GM18907 (cell line): ENCODE data around the gene HDAC5.
A peak's percentile ranks its signal among the peaks of the same experiment; 100 is the strongest.
"Not testable (repeated sequence)": the region's sequence is repeated elsewhere in the genome, so short reads cannot be mapped to it uniquely, and the experiment has no call there.

Source experiments
- ATAC-seq: cut with Tn5 transposase; IDR thresholded peaks from one replicate; pipeline ENCODE4 v1.9.1; 2021; ENCODE audit warnings: mild to moderate bottlenecking, moderate library complexity; ENCODE audit not compliant: unreplicated experiment

Gene HDAC5

DNA sequence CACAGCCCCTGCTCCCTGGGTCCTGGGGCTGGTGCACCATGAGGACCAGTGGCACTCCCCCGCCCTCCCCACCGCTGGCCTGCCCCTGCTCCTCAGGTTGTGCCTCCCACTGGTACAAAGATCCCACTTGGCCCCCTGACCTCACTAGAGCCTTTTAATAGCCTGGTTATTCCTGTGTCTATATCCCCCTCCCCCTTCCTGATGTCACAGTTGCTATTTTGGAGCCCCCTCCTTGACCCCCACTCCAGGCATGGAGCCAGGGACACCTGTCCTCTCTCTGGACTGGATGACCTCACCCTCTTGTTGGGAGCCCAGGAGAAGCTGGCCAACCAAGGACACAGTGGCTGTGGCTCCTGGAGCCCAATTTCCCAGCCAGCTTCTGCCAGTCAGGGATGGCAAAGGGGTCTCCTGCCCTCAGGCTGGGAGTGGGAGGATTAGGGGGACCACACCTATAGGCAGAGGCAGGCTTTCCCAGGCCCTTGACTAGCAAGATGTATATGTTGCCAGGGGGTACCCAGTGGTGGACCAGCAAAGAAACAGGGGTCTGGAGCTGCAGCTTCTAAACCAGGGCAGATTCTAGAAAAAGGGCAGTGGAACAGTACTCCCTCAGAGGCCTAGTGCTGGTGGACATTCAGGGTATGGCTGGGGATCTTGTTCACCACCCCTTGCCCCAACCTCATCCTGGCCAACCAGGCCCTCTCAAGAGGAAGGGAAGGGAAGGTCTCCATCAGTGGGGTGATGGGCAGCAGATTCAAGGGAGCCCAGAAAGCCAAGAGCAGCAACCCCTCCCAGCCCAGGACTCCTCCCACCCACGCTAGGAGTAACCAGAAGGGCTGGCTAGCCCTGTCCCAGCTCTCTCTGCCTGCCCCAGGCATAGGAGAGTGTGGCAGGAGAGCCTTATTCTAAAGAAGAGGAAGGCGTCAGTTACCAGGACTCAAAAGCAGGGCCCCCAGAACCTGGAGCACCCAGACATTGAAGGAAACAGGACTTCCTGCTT is 10.9 kb downstream of the HDAC5 start:
- no peak for ATAC-seq

DNA sequence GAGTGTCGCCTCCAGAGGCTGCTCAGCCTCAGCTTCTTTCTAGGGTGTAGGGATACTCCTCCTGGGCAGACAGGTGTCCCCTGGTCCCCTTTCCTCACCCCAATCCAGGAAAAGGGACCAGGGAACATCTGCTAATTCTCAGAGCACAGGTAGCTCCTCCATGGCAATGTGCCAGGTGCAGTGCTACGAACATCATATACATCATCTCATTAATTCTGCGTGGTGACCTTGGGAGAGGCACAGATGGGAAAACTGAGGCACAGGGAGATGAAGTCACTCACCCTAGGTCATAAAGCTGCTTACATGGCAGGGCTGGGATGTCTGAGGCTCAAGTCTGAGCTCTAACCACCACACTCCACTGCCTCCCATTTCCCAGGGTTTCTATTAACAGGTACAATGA is 11.7 kb downstream of the HDAC5 start:
- ATAC-seq = no peak

DNA sequence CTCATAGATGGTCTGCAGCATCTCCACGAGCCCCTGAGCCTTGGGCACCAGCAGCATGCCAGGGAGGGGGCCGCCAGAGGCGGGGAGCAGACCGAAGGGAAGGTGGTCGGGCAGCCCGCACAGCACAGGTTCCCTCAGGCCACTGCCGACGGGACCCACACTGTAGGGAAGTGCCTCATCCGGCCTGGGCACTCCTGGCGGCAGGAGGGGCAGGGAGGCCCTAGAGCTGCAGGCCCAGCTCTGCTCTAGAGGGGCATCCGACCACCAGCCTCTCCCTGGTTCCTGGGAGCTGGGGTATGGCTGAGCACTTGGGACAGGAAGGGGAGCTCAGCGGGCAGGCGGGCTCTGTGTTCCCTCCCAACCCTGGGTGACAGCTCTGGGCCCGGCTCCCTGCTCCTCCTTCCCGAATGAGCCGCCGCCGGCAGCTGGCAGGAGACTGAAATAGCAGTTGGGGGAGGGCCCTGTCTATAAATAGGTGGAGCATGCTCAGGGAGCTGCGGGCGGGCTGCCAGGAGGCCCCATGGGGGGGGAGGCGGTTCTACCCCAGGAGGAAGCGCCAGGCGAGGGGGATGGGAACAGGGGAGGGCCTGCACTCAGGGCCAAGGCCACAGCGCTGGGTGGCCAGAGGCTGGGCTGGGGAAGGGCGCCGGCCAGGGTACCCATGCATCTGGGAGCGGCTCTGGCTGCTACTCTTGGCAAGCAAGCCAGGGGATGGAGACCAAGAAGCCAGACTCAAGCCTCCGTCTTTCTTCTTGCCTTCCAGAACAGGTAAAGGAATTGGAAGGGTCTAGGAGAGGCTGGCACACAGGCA is 12.4 kb downstream of the HDAC5 start:
- peak; percentile 45 for ATAC-seq

DNA sequence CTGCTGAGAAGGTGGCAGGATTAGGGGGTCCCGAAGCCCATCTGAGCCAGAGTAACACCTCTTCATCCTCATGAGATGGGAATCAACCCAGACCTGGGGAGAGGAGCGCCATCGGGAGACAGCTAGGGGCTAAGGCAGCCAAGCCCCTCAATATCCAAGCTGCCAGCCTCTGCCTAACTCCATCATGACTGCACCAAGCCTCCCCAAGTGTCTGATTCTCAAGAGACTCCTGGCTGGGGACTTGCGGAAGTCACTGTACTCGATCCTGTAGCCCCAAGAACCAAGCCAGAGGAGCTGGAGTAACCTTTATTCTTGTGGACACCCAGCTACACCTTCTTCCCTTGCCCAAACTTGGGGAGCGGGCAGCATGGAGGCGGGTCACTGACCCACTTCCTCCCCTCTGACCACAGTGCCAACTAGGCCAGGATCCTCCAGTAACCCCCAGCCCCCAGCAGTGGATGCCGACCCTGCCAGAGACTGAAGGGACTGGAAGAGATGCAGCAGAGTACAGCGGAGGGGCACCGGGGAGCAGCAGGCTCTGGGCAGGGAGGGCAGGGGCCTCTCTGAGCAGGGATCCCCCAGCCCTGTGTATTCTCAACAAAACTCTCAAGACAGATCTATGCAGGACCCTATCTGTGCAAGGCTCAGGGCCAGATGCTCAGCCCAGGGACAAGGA is 13.3 kb downstream of the HDAC5 start:
- no peak for ATAC-seq

DNA sequence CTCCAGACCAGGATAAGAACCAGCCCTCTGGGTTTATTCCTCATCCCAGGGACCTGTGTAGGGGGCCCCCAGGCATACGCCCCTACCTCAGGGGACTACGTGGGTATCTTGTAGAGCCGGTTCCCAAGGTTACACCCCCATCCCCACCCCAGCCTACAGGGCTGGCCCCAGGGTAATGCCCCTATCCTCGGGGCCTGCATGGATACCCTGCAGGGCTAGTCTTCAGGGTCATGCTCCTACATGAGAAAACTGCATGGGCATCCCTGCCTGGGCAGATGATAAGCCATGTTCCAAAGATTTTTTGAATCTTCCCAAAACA is 14.2 kb downstream of the HDAC5 start:
- ATAC-seq = no peak

DNA sequence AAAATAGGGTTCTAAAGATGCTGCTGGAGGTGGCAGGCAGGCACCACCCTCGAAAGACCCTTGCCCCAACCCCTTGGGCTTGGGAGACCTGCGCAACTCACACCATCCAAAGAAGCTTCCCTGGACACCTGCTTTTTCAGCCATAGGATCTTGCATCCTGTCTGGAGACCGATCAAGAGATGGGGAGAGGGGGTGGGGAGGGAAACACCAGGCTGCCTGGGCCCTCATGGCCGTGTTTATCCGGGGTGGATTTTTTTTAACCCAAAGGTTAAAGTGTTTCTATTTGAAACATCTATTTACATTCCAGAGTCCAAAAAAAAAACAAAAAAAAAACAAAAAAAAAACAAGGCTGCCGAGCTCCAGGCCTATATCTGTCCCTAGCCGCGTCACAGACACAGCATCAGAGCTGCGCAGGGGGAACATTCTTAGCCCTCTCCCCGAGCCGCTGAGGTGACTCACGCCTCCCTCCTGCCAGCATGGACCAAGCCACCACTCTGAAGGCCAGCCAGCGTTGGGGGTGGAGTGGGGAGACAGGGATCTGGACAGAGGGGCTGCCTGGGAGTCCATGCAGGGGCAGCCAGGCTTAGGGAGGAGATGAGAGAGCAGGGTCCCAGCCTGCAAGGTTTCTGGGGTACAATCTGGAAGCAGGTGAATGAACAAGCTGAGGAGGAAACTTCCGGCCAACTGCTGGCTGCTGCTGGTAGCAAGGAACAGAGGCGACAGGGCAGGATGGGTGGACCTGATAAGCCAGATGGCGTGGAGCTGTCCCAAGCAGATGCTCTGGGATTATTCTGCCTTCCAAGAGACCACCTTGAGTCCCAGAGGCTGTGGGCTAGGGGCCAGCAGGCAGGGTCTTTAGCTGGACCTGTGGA is 14.8 kb downstream of the HDAC5 start:
- ATAC-seq = no peak

DNA sequence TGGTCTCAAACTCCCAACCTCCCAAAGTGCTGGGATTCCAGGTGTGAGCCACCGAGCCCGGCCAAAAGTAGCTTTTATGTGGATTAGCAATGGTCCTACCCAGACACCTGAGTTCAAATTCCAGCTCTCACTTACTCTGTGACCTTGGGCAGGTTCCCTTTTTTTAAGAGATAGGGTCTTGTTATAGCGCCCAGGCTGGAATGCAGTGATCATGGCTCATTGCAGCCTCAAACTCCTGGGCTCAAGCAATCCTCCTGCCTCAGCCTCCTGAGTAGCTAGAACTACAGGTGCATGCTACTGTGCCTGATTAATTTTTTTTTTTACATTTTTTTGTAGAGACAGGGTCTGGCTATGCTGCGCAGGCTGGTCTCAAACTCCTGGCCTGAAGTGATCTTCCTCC is 16.6 kb downstream of the HDAC5 start:
- no peak for ATAC-seq

DNA sequence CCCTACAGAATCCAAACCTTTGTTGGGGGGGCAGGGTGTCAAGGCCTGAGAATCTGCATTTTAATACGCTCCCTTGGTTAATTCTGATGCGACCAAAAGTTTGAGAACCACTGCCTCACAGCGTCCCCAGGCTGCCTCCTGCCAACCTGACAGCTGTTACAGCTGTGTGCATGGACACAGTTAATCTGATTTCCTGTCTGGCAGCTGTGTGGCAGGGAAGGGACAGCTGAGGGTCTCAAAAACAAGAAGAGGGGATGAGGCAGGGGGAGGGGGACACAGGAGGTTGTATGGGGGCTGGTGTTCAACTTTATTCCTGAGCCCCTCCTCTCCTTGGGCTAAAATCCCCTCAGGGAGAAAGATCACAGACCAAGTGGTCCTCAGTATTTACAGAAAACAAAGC is 17.5 kb downstream of the HDAC5 start:
- ATAC-seq = no peak

DNA sequence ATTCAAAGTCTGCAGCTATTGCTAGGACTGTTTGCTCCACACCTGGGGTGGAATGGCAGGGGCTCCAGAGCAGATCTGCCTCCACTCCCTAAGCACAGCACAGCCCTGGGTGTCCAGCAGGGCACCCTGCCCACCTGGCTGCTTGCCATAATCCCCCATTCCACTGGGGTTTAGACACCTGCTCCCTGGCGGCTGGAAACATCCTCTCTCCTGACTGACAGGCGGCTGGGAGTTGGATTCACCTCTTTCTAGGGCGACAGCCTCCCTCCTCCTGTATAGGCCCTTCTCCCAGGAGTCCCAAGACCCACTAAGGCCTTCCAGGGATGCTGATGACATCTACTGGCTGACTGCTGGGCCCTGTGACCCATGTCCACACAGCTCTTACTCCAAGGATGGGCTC is 18.0 kb downstream of the HDAC5 start:
- ATAC-seq = no peak

DNA sequence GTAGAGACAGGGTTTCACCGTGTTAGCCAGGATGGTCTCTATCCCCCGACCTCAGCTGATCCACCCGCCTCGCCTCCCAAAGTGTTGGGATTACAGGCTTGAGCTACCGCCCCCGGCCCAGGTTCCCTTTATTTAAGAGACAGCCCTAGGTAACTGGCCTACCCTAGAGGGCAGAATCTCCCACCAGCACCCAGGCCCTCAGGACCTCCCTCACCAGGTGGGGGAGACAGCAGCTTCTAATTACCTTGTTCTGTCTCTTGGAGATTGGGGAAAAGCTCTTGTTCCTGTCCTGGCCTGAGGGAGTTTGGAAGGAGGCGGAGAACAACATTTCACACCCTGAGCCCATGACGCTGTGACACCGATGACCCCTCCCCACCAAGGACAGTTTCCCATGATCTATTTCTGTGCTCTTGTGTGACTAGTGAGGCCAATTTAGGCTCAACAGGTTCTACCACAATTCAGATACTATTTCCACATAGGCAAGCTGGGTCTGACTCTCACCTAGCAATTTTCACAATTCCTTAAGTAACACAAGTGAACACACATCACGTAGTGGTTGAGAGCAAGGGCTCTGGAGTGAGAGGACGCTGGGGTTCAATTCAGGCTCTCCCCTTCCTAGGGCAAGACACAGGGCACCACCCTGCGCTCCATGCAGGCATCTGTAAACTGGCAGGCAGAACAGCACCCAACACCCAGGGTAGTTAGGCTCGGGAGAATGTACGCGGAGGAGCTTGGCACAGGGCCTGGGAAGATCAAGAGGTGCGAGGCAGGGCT is 20.4 kb downstream of the HDAC5 start:
- no peak for ATAC-seq

DNA sequence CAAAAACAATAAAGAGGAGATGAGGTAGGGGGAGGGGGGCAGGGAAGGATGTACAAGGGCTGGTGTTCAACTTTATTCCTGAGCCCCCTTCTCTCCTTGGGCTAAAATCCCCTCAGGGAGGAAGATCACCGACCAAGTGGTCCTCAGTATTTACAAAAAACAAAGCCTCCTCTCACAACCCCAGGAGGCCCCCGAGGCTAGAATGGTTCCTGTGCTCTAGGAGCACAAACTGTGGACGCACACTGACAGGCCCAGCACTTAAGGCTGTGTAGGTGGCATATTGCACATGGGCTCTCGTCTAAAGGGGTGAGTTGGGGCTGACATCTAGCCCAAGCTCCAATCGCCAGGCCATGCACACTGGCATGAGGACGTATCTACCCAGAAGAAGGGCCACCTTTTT is 21.6 kb downstream of the HDAC5 start:
- not testable (repeated sequence) for ATAC-seq

DNA sequence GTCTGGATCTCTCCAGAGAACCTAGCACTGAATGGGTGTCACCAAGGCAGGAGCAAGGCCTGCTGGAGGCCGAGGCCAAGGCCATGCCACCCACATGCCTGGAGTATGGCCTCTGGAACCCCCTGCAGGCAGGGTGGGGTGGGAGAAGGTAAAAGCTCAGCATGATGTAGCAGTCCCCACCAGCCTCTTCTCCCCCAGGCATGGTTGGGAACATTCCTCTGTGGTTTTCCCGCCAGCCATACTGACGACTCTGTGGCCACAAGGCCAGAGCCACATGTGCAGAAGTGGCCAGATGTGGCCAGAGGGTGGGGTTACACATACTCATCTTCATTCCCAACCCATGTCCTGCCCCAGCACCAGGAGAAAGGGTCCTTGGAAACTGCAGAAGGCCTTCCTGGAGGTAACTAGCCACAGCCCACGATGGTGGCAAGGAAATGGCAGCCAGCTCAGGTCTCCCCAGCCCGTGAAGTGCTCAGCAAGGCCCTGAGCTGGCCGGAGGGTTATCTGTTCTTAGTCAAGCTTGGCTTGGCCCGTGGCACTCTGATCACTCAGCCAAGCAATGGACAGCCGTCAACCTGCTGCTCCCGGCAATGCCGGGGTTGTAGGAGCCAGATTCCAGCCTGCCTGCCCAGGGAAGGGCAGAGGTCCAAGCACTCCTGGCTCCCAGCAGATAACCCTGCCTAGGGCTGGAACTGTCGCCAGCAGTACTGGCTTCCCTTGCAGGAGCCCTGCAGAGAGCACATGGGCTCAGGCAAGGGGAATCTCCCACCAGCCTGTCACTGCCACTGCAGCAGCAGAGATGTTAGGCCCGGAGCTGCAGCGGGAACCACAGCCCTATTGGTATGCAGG is 26.1 kb downstream of the HDAC5 start:
- no peak for ATAC-seq

DNA sequence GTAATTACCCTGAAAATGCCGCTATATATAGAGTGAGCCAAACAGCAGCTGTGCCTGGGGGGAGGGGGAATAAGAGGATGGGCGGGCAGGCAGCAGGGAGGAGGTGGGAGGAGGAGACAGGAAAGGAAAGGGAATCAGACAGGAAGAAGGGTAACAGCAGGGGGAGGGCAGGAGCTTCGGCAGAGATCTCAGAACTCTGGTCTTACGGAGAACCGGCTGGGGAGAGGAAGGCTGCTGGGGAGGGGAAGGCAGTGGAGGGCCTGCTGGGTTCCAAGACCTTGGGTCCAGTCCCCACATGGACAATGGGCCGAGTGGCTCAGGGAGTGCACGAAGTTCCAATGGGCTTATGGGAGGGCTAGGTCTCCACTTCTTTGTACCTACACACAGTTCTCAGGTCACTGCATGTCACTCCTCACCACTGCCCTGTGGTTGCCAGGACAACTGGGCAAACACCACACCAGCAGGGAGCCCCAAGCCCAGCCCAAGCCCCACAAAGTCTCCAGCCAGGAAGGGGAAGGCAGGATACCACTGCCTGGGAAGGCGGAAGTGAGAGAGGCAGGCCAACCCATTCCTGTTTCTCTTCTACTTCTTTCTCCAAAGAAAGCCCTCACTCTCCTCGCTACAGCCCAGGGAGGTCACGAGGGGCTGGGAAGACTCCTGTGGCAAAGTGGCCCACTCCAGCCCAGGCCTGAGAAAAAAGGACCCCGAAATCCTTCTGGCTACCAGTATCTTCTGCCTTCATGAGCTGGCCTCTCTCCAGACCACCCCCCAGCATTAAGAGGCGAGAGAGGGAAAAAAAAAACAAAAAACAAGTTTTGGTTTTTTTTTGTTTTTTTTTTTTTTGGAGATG is 27.6 kb downstream of the HDAC5 start:
- no peak for ATAC-seq

DNA sequence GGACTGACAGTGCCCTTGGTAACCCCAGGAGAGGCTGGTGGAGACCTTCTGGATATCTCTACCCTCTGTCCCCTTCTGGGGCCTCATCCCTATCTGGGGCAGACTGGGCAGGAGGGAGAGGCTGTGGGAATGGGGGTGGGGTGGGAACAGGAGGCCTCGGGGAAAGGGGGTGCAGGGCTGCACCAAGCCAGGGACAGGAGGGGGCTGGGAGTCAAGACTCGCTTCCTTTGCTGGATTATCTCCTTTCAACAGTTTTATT is 28.1 kb downstream of the HDAC5 start:
- no peak for ATAC-seq

DNA sequence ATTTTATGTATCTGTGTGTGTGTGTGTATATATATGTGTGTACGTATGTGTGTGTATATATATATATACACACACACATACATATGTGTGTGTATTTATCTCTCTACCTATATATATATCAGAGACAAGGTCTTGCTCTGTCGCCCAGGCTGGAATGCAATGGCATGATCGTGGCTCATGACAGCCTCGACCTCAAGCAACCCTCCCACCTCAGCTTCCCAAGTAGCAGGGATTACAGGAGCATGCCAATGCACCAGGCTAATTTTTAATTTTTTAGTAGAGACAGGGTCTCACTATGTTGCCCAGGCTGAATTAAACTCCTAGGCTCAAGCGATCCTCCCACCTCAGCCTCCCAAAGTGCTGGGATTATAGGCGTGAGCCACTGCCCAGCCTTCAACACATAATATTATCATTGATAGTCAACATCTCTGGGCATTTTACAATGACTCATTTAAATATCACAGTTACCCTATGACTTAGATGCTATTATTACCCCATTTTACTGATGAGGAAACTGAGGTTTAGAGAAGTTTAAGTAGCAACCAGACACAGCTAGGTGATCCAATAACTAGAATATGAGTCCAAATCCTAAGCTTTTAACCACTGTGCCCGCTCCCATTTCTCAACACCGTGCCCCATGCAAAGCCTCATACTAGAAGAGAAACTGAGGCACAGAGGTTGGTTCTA is 28.6 kb downstream of the HDAC5 start:
- ATAC-seq = no peak

DNA sequence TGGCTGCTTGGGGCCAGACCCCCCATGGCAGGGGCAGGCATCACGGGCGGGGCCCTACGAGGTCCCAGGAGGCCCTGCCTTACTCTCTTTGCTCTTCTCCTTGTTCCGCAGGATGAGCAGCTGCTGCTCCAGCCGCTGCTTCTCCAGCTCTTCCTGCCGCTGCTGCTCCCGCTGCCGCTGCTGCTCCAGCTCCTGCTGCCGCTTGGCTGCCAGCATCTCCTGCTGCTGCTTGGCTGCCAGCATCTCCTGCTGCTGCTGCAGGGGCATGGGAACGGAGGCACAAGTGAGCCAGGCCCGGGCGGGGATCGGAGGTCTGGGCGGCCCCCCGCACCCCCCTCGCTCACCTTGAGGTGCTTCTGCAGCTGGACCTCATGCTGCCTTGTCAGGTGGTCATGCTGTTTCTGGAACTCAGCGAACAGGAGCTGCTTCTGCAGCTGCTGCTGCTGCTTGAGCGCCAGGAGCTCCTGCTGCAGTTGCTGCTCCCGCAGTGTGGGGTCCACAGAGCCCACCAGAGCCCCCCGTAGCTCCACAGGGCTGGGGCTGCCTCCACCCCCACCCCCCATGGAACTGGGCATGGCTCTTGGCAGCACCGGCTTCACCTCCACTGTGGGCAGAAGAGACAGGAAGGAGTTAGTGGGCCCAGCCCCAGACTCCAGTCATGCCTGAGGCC is 30.1 kb downstream of the HDAC5 start:
- no peak for ATAC-seq

DNA sequence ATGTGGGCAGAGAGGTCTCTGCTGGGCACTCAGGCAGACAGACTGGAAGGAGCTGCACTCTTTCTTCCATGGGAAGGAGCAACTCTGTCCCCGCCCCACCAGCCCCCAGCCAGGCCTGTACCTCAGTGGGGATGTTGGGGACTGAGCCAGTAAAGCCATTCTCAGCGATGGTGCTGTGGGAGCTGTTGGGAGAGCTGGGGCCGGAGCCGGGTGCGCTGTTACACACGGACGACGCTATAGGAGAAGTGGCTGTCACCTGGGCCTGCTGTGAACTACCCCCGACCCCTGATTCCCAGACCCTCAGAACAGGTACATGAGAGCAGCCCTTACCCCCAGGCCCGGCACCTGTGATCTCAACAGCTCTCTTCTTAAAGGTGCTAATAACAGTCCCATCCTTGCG is 31.4 kb downstream of the HDAC5 start:
- no peak for ATAC-seq
